Ascending aorta (tissue), 2 donors: ENCODE results near the gene SCUBE2. TPM values are rescaled to one million over a fixed set of nuclear protein-coding genes. Genes with fewer than 3 reads are reported as not detected.
A peak's percentile ranks its signal among the peaks of the same experiment; 100 is the strongest.
"Not testable (repeated sequence)": the region's sequence is repeated elsewhere in the genome, so short reads cannot be mapped to it uniquely, and the experiment has no call there.

ENCODE experiments used
- DNase-seq, 2 donors: peaks; one replicate each; pipeline ENCODE4 v3.0.0-alpha.2; 2019; ENCODE audit warnings: low spot score in 2 of 2
- H3K27ac ChIP-seq, 2 donors: fragments of 200-600 bp; sonication (generic); one replicate each; pipeline ENCODE4 v1.5.1; 2016 to 2017; ENCODE audit warnings: mild to moderate bottlenecking in 1 of 2
- H3K27me3 ChIP-seq: fragments of 200-600 bp; sonication (generic); one replicate; pipeline ENCODE4 v1.5.1; 2017
- H3K36me3 ChIP-seq, 2 donors: fragments of 200-600 bp; sonication (generic); one replicate each; pipeline ENCODE4 v1.5.1; 2016
- H3K4me1 ChIP-seq, 2 donors: fragments of 200-600 bp; sonication (generic); one replicate each; pipeline ENCODE4 v1.5.1; 2016 to 2017; ENCODE audit warnings: mild to moderate bottlenecking in 1 of 2
- H3K4me3 ChIP-seq, 2 donors: fragments of 200-600 bp; sonication (generic); one replicate each; pipeline ENCODE4 v1.5.1; 2016 to 2017; ENCODE audit warnings: mild to moderate bottlenecking in 1 of 2
- H3K9me3 ChIP-seq, 2 donors: fragments of 200-600 bp; sonication (generic); one replicate each; pipeline ENCODE4 v1.5.1; 2016
- CTCF ChIP-seq, 3 experiments: fragments of 200-600 bp in 2 of 3; fragments of 450-650 bp in 1 of 3; sonication (generic) in 2 of 3; IDR thresholded peaks; one replicate each; pipeline ENCODE4 v1.5.1; 2016 to 2019; ENCODE audit warnings: antibody characterized with exemption in 3 of 3, mild to moderate bottlenecking in 1 of 3, moderate library complexity in 1 of 3
- intact Hi-C: fragments of 100-400 bp; cut with DNase I; formaldehyde crosslinking; loops from one replicate; pipeline ENCODE4 v1.15.1; 2023
- total RNA-seq: library from RNA; depleted of rRNA; stranded (reverse); fragments of >200 nt; gene quantifications from one replicate; pipeline ENCODE4 v1.1.0, GENCODE V29; 2016

Gene SCUBE2
- total RNA-seq, 1 donor from 2014 or later = 1.1 TPM

GRCh38 chr11:9013373-9013772, 78.0 kb downstream of the SCUBE2 start:
- H3K4me3 ChIP-seq = no peak overlapping the region
- no peak for DNase-seq
- no peaks in the 10 kb centered on the region for H3K36me3 ChIP-seq
- no peaks in the 10 kb centered on the region for H3K4me1 ChIP-seq
- H3K27me3 ChIP-seq = no peaks in the 10 kb centered on the region
- no peak for TF ChIP-seq CTCF (IDR thresholded peaks at IDR 0.05)
- H3K9me3 ChIP-seq = no peaks in the 10 kb centered on the region
- H3K27ac ChIP-seq = no peak overlapping the region
- intact Hi-C loops = no loop called here

GRCh38 chr11:9009538-9009937, 81.9 kb downstream of the SCUBE2 start:
- H3K4me3 ChIP-seq, H3K27me3 ChIP-seq, intact Hi-C loops, DNase-seq, H3K27ac ChIP-seq, H3K9me3 ChIP-seq, H3K4me1 ChIP-seq, H3K36me3 ChIP-seq: not testable (repeated sequence)

GRCh38 chr11:9008661-9009060, 82.7 kb downstream of the SCUBE2 start:
- TF ChIP-seq CTCF (IDR thresholded peaks at IDR 0.05) = no peak
- Histone ChIP-seq H3K9me3 (no peaks in the 10 kb centered on the region), H3K27me3 (no peaks in the 10 kb centered on the region), H3K36me3 (no peaks in the 10 kb centered on the region), H3K4me1 (peaks cover 0 to 6% of the 10 kb centered on the region in 2 donors), H3K27ac (no peak overlapping the region), H3K4me3 (no peak overlapping the region)
- intact Hi-C loops = no loop called here
- DNase-seq = no peak

GRCh38 chr11:9008011-9008550, 83.3 kb downstream of the SCUBE2 start:
- DNase-seq = no peak
- TF ChIP-seq CTCF (IDR thresholded peaks at IDR 0.05) = no peak
- Histone ChIP-seq H3K27ac (no peak overlapping the region), H3K36me3 (no peaks in the 10 kb centered on the region), H3K27me3 (no peaks in the 10 kb centered on the region), H3K4me3 (no peak overlapping the region), H3K4me1 (peaks cover 0 to 11% of the 10 kb centered on the region in 2 donors), H3K9me3 (no peaks in the 10 kb centered on the region)
- intact Hi-C loops = no loop called here

- peaks cover 0 to 14% of the 10 kb centered on the region in 2 donors for H3K4me1 ChIP-seq
- intact Hi-C loops = loop anchor here (2.0 kb wide), 1 partner anchor 94 kb away; the partner anchor contains the start of gene AKIP1
- no peak for TF ChIP-seq CTCF (IDR thresholded peaks at IDR 0.05)
Observed at GRCh38 chr11:9005087-9005486, 86.3 kb downstream of the SCUBE2 start.

GRCh38 chr11:9004183-9004926, 87.0 kb downstream of the SCUBE2 start:
- H3K27ac ChIP-seq = peak overlapping the region in 1 of 2 donors; percentile 0

More at GRCh38 chr11:9005087-9005486, 86.3 kb downstream of the SCUBE2 start:
- Histone ChIP-seq H3K27ac (no peak overlapping the region), H3K27me3 (no peaks in the 10 kb centered on the region), H3K36me3 (no peaks in the 10 kb centered on the region), H3K9me3 (no peaks in the 10 kb centered on the region), H3K4me3 (no peak overlapping the region)
- no peak for DNase-seq

More at GRCh38 chr11:9004183-9004926, 87.0 kb downstream of the SCUBE2 start:
- no peaks in the 10 kb centered on the region for H3K27me3 ChIP-seq
- DNase-seq = peak in 1 of 2 donors; percentile 65
- H3K9me3 ChIP-seq = no peaks in the 10 kb centered on the region
- intact Hi-C loops = loop anchor here (2.0 to 5.0 kb wide), 2 partner anchors 94 to 133 kb away; partner anchors contain the start of gene AKIP1
- no peak for TF ChIP-seq CTCF (IDR thresholded peaks at IDR 0.05)
- H3K4me1 ChIP-seq = peaks cover 0 to 14% of the 10 kb centered on the region in 2 donors
- peak overlapping the region; percentile 40 to 61 for H3K4me3 ChIP-seq
- no peaks in the 10 kb centered on the region for H3K36me3 ChIP-seq
